NT2/D1 (cell line): ENCODE data around the gene CEP126.

Experiments
- SUZ12 ChIP-seq: IDR thresholded peaks from 2 replicates; pipeline ENCODE4 v1.6.1; 2011; ENCODE audit not compliant: insufficient read length, insufficient read depth; ENCODE audit errors: extremely low read depth
- YY1 ChIP-seq: IDR thresholded peaks from 2 replicates; pipeline ENCODE4 v1.6.1; 2011; ENCODE audit not compliant: insufficient read length, insufficient read depth

DNA sequence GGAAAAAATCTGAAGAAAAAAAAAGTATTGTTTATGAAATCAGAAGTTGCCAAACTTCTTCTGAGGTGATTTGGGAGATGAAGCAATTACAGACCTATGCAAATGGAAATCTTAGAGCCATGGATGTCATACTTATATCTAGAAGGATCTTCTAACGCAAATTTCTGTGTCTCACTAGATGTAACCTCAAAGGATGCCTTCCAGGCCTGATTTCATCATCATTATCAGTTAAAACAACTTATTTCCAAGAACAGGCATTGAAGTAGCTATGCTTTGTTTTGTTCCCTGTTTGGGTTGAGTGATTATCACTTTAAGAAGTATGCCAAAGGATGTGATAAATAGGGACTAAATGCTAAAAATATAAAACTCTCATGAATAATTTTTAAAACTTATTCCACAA is 45.4 kb downstream of the CEP126 start:
- TF ChIP-seq YY1 (no peak), SUZ12 (no peak)
